PC-3 (cell line): ENCODE data around the gene MICU1.

ENCODE experiments used
- EZH2 ChIP-seq: fragments of 300-600 bp; sonication (generic); IDR thresholded peaks from one replicate; pipeline ENCODE4 v1.6.1; 2017; ENCODE audit warnings: antibody characterized with exemption, mild to moderate bottlenecking, low read length; ENCODE audit not compliant: unreplicated experiment
- EZH2phosphoT487 ChIP-seq: fragments of 300-600 bp; sonication (generic); IDR thresholded peaks from 2 replicates; pipeline ENCODE4 v1.6.1; 2018; ENCODE audit warnings: mild to moderate bottlenecking, antibody characterized with exemption, low read length, borderline replicate concordance
- TF ChIP-seq, protein P1 (sequence below): fragments of 300-600 bp; sonication (generic); conservative IDR thresholded peaks from 2 replicates; pipeline ENCODE4 v1.5.1; 2017; ENCODE audit warnings: antibody characterized with exemption, low read depth, mild to moderate bottlenecking, low read length

DNA sequence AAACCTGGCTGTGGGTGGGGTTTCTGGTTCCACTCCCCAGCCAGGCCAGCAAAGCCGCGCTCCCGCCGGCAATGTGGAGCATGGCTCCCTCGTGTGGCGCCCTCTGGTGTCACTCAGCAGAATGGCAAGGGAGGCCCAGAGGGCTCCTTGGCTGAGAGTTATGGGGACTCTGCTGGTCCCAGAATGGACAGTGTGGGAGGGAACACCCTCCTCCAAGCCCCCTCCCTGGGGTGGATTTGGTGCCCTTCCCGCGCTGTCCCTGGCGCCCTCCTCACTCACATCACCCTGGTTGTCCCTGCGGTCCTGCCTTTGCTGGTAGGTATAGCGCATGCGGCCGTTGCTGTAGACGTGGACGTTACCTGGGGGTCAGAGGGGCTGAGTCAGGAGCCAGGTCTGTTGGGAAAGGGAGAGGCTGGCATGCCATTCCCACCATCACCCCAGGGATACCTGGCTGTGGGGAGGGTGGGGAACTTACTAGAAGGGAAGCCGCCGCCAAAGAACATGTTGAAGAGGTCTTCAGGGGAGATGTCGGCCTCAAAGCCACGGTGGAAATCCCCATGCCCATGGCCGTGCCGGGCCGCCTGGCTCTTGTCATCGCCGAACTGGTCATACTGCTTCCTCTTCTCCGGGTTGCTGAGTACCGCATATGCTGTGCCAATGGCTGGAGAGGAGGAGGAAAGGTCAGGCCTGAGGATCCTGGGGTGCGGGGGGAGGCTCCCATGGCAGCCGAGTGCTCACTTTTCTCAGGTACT is 285.2 kb downstream of the MICU1 start:
- TF ChIP-seq, protein P1, sequence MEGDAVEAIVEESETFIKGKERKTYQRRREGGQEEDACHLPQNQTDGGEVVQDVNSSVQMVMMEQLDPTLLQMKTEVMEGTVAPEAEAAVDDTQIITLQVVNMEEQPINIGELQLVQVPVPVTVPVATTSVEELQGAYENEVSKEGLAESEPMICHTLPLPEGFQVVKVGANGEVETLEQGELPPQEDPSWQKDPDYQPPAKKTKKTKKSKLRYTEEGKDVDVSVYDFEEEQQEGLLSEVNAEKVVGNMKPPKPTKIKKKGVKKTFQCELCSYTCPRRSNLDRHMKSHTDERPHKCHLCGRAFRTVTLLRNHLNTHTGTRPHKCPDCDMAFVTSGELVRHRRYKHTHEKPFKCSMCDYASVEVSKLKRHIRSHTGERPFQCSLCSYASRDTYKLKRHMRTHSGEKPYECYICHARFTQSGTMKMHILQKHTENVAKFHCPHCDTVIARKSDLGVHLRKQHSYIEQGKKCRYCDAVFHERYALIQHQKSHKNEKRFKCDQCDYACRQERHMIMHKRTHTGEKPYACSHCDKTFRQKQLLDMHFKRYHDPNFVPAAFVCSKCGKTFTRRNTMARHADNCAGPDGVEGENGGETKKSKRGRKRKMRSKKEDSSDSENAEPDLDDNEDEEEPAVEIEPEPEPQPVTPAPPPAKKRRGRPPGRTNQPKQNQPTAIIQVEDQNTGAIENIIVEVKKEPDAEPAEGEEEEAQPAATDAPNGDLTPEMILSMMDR: peak; percentile 82
- TF ChIP-seq EZH2phosphoT487: no peak
- TF ChIP-seq EZH2: no peak
